Motor neuron (in vitro differentiated cells): ENCODE data around the gene MAP3K4. TPM values are rescaled to one million over a fixed set of nuclear protein-coding genes. Genes with fewer than 3 reads are reported as not detected.
A peak's percentile ranks its signal among the peaks of the same experiment; 100 is the strongest.
"Not testable (repeated sequence)": the region's sequence is repeated elsewhere in the genome, so short reads cannot be mapped to it uniquely, and the experiment has no call there.

Source experiments
- ATAC-seq, 8 experiments: fragments of 200-7000 bp; cut with Tn5 transposase; replicated peaks in 6 of 8; 2 replicates each; pipeline ENCODE4 v1.8.0; 2021; ENCODE audit warnings: mild to moderate bottlenecking in 8 of 8, moderate library complexity in 8 of 8
- H3K27ac ChIP-seq, 2 donors: fragments of 250-450 bp; sonication (Bioruptor Pico); 2 replicates each; pipeline ENCODE4 v1.9.0; 2021; ENCODE audit warnings: antibody characterized with exemption in 2 of 2, mild to moderate bottlenecking in 2 of 2, moderate library complexity in 1 of 2
- H3K4me1 ChIP-seq, 2 donors: fragments of 250-450 bp; sonication (Bioruptor Pico); replicated peaks in 1 of 2; 2 replicates each; pipeline ENCODE4 v1.6.1; 2021; ENCODE audit warnings: antibody characterized with exemption in 2 of 2, mild to moderate bottlenecking in 2 of 2, moderate library complexity in 1 of 2
- H3K4me3 ChIP-seq, 5 donors: fragments of 250-450 bp; sonication (Bioruptor Pico); 2 replicates each; pipeline ENCODE4 v1.9.0; 2021; ENCODE audit warnings: antibody characterized with exemption in 5 of 5, mild to moderate bottlenecking in 5 of 5, moderate library complexity in 4 of 5
- WGBS, 10 experiments: fragments of 450-650 bp; shearing (Covaris generic); methylation state at CpG; one replicate each; pipeline ENCODE4 v1.0.0; 2022; 5-methylcytosine and 5-hydroxymethylcytosine counted together
- in situ Hi-C, 9 experiments: fragments of 400-800 bp; cut with MboI; loops; one replicate each; pipeline ENCODE4 v1.15.0; 2021; ENCODE audit warnings: low sequenced_read_pairs in 9 of 9, low pct_unique_long_range_greater_than_20kb in 2 of 9; ENCODE audit not compliant: unreplicated experiment in 9 of 9
- total RNA-seq, 8 experiments: library from RNA; unstranded; fragments of 300-600 nt; gene quantifications; 2 replicates each; pipeline versions ENCODE4 v1.2.3 to v1.2.4, GENCODE V29; 2022

Gene MAP3K4
- total RNA-seq, 8 experiments from 2014 or later: 12.0 to 37.3 (median 24.8) TPM

DNA sequence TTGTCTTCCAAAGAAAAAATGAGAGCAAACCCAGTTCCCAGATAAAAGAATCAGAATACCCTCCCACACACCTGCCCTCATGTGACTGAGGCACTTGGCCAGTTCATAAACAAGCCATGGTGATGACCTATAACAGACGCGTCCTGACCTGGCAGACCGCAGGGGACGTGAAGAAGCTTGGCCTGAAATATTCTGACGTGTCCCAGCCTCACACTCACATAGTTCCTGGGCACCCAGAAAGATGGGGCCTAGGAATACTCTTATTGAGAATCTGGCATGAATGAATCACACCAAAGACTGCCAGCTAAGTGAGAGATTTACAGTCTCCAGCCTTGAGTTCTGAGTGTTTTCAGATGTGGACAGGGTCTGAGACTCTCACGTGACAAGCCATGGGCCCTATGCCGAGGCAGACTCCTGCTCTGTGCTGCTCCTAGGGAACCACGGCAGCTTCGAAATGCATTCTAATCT is 17.2 kb upstream of the MAP3K4 start:
- in situ Hi-C loops: no loop called here
- Histone ChIP-seq H3K4me3 (no peak overlapping the region), H3K4me1 (peaks cover 14 to 20% of the 10 kb centered on the region in 2 donors), H3K27ac (no peak overlapping the region)
- ATAC-seq: peak; percentile 6 to 62 (median 40)
- 10 to 92% (median 77%) methylated on average over 1 to 7 of the region's 9 CpGs; no CpG with 5 or more reads in 5 of the 10 experiments for WGBS, 10 experiments

DNA sequence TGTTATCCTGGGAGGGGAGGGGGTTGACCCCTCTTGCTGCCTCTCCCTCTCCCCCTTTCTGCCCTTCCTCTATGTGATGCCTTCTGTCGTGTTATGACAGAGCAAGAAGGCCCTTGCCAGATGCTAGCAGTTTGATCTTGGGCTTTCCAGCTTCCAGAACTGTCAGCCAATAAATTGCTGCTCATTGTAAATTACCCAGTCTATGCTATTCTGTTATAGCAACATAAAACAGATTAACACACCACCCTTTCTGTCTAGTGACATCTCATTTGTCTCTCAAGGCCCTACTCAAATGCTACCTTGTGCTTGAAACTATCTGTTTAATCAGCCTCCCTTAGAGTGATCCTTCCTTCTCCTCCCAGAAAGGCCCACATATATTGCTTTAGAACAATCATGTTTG is 16.4 kb upstream of the MAP3K4 start:
- in situ Hi-C loops: no loop called here

DNA sequence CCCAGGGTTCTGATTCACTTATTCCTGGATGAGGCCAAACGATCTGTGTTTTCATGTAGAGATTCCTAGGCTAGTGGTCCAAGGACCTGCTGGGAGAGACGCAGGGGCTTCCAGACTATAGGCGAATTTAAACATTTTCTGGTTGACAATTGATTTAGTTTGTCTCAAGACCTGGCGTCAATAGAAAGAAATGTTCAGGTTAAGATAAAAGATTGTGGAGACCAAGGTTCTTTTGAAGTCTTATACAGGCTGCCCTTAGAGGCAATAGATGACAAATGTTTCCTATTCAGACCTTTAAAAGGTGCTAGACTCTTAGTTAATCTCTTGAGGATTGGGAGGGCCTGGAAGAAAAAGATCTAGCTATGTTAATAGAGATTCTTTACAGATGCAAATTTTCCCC is 15.6 kb upstream of the MAP3K4 start:
- H3K4me1 ChIP-seq: peaks cover 14 to 20% of the 10 kb centered on the region in 2 donors
- in situ Hi-C loops, ATAC-seq, H3K27ac ChIP-seq, H3K4me3 ChIP-seq: not testable (repeated sequence)
- 40 to 100% (median 67%) methylated on average over 1 to 4 of the region's 4 CpGs; no CpG with 5 or more reads in 1 of the 10 experiments for WGBS, 10 experiments

More for the DNA sequence above, 16.4 kb upstream of the MAP3K4 start:
- peak in 5 of 8 experiments; percentile 34 to 72 (median 64) for ATAC-seq
- Histone ChIP-seq H3K27ac (no peak overlapping the region), H3K4me1 (peaks cover 14 to 20% of the 10 kb centered on the region in 2 donors), H3K4me3 (no peak overlapping the region)
- 17 to 100% (median 40%) methylated on average over 1 of the region's 1 CpG; no CpG with 5 or more reads in 5 of the 10 experiments for WGBS, 10 experiments

DNA sequence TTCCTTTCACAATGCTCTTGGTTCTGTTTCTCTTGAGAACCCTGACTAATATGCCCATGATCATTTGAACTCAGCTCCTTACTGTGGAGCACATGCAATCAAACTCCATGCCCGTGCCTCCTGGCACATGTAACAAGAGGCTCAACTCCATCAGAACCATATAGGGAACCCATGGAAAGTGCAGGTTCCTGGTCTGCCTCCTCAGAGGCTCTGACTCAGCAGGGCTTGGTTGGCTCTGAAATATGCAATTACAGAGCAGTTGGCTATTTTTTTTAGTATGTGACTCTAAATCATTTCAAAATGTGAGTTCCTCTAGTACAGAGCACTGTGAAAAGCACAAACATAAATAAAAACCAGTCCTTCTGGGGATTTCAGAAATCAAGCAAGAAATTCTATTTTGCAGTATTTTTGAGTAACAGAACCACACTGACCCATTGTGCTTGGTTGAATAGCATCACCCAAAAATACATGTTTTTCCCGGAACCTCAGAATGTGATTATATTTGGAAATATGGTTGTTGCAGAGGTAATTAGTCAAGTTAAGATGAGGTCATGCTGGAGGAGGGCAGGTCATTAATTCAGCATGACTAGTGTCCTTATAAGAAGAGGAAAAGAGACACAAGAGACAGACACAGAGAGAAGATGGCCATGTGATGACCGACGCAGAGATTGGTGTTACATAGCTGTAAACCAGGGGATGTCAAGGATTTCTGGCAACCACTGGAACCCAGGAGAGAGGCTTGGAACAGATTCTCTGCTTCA is 13.2 kb upstream of the MAP3K4 start:
- 0 to 94% (median 60%) methylated on average over 1 to 4 of the region's 4 CpGs; no CpG with 5 or more reads in 1 of the 10 experiments for WGBS, 10 experiments
- H3K4me1 ChIP-seq: peaks cover 14 to 20% of the 10 kb centered on the region in 2 donors
- in situ Hi-C loops: no loop called here
- ATAC-seq: peak in 7 of 8 experiments; percentile 54 to 90 (median 79)
- peak overlapping the region in 1 of 2 donors; percentile 53 for H3K27ac ChIP-seq
- no peak overlapping the region for H3K4me3 ChIP-seq

DNA sequence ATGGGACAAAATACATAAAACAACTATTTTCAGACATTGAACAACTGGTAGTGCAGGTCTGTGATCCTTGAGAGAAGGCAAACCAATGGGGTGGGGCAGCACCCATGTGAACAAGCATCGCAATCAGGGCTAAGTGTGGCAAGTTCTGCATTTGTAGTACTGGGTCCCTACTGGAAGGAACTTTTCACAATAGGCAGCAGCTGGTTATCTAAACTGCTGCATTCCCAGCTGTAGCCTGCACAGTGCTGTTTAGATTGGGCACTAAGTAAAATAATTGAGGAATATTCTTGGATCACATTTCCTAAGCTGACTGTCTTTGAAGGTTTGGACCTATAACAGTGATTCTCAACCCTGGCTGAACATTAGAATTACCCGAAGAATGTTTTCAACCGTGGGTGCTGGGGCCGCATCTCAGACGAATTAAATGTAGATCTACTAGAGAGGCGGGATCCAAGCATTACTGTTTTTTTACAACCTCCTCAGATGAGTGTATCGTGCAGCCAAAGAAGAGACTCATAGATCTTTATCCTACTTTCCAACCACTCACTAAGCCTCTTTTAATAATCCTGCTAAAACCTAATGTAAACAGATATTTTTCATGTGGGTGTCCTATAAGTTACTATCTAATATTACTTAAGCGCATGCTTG is 12.4 kb upstream of the MAP3K4 start:
- in situ Hi-C loops: no loop called here
- 0 to 94% (median 74%) methylated on average over 1 to 7 of the region's 8 CpGs; no CpG with 5 or more reads in 1 of the 10 experiments for WGBS, 10 experiments

DNA sequence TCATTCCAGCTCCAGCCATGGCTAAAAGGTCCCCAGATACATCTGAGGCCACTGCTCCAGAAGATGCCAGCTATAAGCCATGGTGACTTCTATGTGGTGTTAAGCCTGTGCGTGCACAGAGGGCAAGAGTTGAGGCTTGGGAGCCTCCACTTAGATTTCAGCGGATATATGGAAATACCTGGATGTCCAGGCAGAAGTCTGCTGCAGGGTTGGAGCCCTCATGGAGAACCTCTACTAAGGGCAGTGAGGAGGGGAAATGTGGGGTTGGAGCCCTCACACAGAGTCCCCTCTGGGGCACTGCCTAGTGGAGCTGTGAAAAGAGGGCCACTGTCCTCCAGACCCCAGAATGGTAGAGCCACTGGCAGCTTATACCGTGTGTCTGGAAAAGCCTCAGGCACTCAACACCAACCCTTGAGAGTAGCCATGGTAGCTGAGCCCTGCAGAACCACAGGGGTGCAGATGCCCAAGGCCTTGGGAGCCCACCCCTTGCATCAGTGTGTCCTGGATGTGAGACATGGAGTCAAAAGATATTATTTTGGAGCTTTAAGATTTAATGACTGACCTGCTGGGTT is 8.1 kb upstream of the MAP3K4 start:
- ATAC-seq, in situ Hi-C loops, H3K4me3 ChIP-seq, H3K27ac ChIP-seq: not testable (repeated sequence)
- WGBS, 10 experiments: 70 to 100% (median 95%) methylated on average over 1 to 2 of the region's 3 CpGs; no CpG with 5 or more reads in 3 of the 10 experiments
- peaks cover 6 to 11% of the 10 kb centered on the region in 2 donors for H3K4me1 ChIP-seq

More for the DNA sequence above, 12.4 kb upstream of the MAP3K4 start:
- Histone ChIP-seq H3K27ac (peak overlapping the region in 1 of 2 donors; percentile 53), H3K4me3 (no peak overlapping the region), H3K4me1 (peaks cover 14 to 20% of the 10 kb centered on the region in 2 donors)
- ATAC-seq: peak in 2 of 8 experiments; percentile 16 to 31

DNA sequence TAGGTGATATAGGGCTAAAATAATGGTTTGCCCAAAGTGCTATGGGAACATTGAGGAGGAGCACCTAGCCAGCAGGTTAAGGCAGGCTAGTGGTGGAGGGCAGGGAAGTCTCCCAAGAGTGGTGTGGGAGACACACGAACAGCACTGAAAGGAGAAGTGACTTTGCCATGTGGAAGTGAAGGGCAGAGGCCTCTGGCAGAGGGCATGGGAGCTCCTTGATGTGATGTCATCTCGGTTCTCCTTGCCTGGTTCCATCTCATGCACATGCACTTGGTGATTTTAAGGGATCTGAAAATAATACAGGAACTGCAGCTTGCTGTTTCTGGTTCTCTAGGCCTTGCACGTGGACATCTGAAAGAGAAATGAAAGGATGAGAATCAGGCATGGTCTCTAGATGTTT is 4.7 kb upstream of the MAP3K4 start:
- Histone ChIP-seq H3K4me3 (no peak overlapping the region), H3K27ac (no peak overlapping the region), H3K4me1 (peaks cover 0 to 8% of the 10 kb centered on the region in 2 donors)
- 33 to 100% (median 90%) methylated on average over 1 to 3 of the region's 3 CpGs; no CpG with 5 or more reads in 3 of the 10 experiments for WGBS, 10 experiments
- in situ Hi-C loops: no loop called here
- no peak for ATAC-seq

DNA sequence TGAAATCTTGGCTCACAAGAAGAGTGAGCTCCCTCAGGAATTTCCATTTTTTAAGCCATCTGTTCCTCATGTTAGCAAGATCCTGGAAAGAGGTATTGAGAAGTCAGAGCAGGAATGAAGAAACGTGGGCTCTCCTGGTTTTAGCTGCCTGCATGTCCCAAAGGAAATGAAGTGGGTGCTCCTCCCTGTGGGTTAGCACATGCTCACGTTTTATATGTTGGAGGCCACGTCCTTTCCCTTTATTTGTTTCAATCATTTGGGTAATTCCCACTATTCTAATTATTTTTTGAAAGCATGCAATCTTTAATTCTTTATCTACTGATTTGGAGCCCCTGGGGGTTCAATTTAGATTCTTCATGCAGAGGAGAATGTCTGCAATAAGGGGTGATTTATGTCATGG is 4.3 kb upstream of the MAP3K4 start:
- no peak for ATAC-seq
- Histone ChIP-seq H3K4me1 (peaks cover 0 to 8% of the 10 kb centered on the region in 2 donors), H3K27ac (no peak overlapping the region), H3K4me3 (no peak overlapping the region)
- in situ Hi-C loops: no loop called here
- 81 to 100% (median 94%) methylated on average over 1 to 3 of the region's 3 CpGs; no CpG with 5 or more reads in 3 of the 10 experiments for WGBS, 10 experiments

DNA sequence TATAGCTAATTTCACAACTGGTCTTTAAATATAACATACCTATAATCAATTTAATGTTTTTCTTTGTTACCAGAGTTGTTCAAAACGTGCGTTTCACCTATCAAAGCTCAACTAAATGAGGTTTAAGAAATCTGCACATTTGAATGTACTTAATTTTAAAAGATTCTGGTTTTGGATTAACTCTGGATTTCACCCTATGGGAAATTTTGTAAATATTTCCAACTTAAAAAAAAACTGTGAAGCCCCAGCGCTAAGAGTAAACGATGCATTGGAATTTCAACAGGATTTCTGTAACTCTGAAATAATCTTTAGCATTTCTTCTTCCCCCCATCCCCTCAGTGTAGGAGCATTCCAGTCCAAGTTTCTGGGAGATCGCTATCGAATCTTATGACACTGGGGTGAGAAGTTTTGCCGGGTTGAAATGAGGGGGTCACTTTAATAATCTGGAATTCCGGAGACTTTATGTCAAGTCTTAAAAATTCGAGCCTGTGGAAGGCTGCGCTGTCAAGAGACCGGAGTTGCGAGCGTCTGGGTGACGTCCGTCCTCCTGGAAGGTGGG is 643 bp upstream of the MAP3K4 start:
- in situ Hi-C loops: no loop called here
- Histone ChIP-seq H3K4me3 (peak overlapping the region; percentile 66 to 96 (median 90)), H3K4me1 (peaks cover 5 to 13% of the 10 kb centered on the region in 2 donors), H3K27ac (peak overlapping the region; percentile 89 to 98)
- 0 to 25% (median 5%) methylated on average over 3 to 14 of the region's 15 CpGs for WGBS, 10 experiments
- ATAC-seq: peak in 3 of 8 experiments; percentile 0 to 2 (median 1)

DNA sequence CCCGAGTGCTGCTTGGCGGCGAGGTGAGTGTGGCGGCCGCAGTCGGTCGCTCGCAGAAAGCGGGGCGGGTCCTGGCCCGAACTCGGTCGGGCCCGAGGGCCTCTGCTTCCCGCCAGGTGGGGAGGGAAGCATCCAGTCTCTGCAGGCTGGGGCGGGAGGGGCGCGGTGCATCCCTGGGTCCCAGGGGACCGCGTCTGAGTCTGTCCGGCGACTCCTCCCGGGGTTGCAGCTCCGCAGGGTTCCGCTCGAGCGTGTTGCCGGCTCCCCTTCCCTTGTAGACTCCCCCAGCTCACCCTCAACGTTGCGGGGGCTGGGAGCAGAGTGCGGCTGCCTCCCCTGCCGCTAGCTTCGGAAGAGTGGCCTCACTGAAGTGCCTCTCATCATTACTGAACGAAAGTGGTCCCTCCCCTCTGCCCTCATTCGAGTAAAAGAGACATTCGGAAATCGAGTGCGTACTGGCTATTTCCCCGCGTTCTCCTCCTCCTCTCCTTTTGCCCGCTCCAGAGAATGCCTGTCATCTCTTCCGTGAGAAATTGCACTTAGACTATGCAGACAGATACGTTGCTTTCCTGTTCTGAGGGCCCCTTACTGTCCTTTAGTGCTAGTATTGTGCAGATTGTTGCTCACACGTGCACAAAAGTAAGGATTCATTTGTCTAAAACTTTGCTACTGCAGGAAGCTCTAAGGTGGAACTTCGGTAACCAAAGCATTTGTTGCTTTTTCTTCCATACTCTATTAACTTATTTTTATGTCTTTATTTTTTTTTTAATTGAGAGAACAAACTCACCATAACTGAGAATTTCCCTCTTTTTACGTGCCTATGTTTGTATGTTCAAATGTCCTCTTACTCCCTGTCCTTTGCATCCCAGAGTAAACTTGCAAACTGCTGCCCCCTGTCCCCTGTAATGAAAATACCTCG is 751 bp downstream of the MAP3K4 start:
- in situ Hi-C loops: no loop called here
- Histone ChIP-seq H3K27ac (peak overlapping the region; percentile 89 to 98), H3K4me1 (peaks cover 5 to 13% of the 10 kb centered on the region in 2 donors), H3K4me3 (peak overlapping the region; percentile 66 to 96 (median 90))
- 0 to 3% (median 0%) methylated on average over 3 to 16 of the region's 47 CpGs for WGBS, 10 experiments
- ATAC-seq: peak; percentile 54 to 74 (median 61)

DNA sequence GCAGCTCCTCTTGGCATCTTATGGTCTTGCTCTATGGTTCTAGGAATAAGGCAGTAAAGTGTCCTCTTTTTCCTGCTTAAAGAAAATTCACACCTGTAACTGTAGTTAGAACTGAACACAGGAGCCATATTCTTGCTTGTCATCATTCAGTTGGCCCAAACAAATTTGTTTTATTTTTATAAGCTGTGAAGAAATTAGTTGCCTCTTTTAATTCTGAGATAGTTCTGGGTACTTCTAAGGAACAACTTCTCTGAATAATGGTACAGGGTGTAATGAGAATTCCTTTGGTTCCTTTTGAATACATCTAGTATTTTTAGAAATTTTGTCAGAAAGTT is 1.4 kb downstream of the MAP3K4 start:
- peaks cover 5 to 12% of the 10 kb centered on the region in 2 donors for H3K4me1 ChIP-seq
- ATAC-seq: no peak
- peak overlapping the region; percentile 66 to 96 (median 90) for H3K4me3 ChIP-seq
- H3K27ac ChIP-seq: no peak overlapping the region
- in situ Hi-C loops: no loop called here

DNA sequence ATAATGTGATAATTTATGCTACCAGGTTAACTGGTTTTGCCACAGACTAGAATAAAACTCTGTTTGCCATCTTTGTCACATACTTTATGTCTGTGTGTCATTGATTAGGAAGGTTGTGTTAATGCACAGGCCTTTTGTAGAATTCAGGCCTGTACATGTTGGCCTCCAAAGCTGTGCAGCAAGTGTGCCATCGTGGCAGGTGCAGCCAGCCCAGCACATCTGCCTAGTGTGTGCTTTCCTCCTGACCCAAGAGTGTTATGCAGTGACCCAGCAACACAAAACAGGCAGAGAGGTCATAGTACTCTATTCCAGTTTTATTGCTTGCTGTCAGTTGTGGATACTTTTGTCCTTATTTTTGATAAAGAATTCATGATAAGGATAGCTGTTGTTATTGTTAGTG is 3.7 kb downstream of the MAP3K4 start:
- 67 to 100% (median 94%) methylated on average over 1 of the region's 1 CpG; no CpG with 5 or more reads in 6 of the 10 experiments for WGBS, 10 experiments
- in situ Hi-C loops: no loop called here
- Histone ChIP-seq H3K4me1 (peaks cover 5% of the 10 kb centered on the region in 2 donors), H3K4me3 (no peak overlapping the region), H3K27ac (no peak overlapping the region)
- ATAC-seq: no peak
